Keratinocyte (primary cell): Measurements from ENCODE around the gene MAST2. TPM values are rescaled to one million over a fixed set of nuclear protein-coding genes. Genes with fewer than 3 reads are reported as not detected.

Experiments
- DNase-seq: peaks from one replicate; pipeline ENCODE4 v3.0.0-alpha.2; 2011; ENCODE audit warnings: low read depth, missing footprints, low spot score
- FAIRE-seq: peaks from 2 replicates; lab custom pipeline; 2011; peaks lifted over from hg19 to GRCh38; lab: Jason Lieb, UNC
- H2AFZ ChIP-seq: 2 replicates; pipeline ENCODE4 v1.6.0; 2012; ENCODE audit warnings: low read length, control low read depth, inconsistent platforms; ENCODE audit not compliant: control insufficient read depth
- H3K27ac ChIP-seq: 2 replicates; pipeline ENCODE4 v1.5.1; 2011; ENCODE audit warnings: low read length; ENCODE audit not compliant: control insufficient read depth, insufficient read depth
- H3K27me3 ChIP-seq: 3 replicates; pipeline ENCODE4 v1.6.0; 2011; ENCODE audit warnings: low read length; ENCODE audit not compliant: control insufficient read depth, insufficient read depth; ENCODE audit errors: extremely low read depth
- H3K36me3 ChIP-seq, 2 experiments: 2 replicates in 1 of 2; 3 replicates in 1 of 2; pipeline ENCODE4 v1.5.1; 2011; ENCODE audit warnings: low read length in 2 of 2, mild to moderate bottlenecking in 1 of 2; ENCODE audit not compliant: control insufficient read depth in 2 of 2, insufficient read depth in 2 of 2; ENCODE audit errors: extremely low read depth in 1 of 2
- H3K4me1 ChIP-seq: 3 replicates; pipeline ENCODE4 v1.5.1; 2011; ENCODE audit warnings: low read length; ENCODE audit not compliant: control insufficient read depth, insufficient read depth; ENCODE audit errors: extremely low read depth
- H3K4me2 ChIP-seq: 3 replicates; pipeline ENCODE4 v1.6.0; 2011; ENCODE audit warnings: low read depth, low read length; ENCODE audit not compliant: control insufficient read depth, insufficient read depth; ENCODE audit errors: extremely low read depth
- H3K4me3 ChIP-seq, 3 experiments: fragments of 200-600 bp in 1 of 3; sonication (generic) in 1 of 3; 2 replicates in 2 of 3; 3 replicates in 1 of 3; pipeline ENCODE4 v1.5.1; 2011 to 2016; ENCODE audit warnings: low read length in 3 of 3, mild to moderate bottlenecking in 3 of 3, control low read depth in 2 of 3, inconsistent platforms in 1 of 3, low read depth in 1 of 3, mixed read lengths in 1 of 3, mixed run types in 1 of 3, moderate library complexity in 1 of 3; ENCODE audit not compliant: control insufficient read depth in 2 of 3, insufficient read depth in 2 of 3; ENCODE audit errors: extremely low read depth in 1 of 3
- H3K79me2 ChIP-seq: 2 replicates; pipeline ENCODE4 v1.6.0; 2012; ENCODE audit warnings: low read length; ENCODE audit not compliant: control insufficient read depth, insufficient read depth
- H3K9ac ChIP-seq: 3 replicates; pipeline ENCODE4 v1.6.0; 2011; ENCODE audit warnings: low read length; ENCODE audit not compliant: control insufficient read depth, insufficient read depth; ENCODE audit errors: extremely low read depth
- H3K9me1 ChIP-seq: 3 replicates; pipeline ENCODE4 v1.6.0; 2011; ENCODE audit warnings: low read length; ENCODE audit not compliant: control insufficient read depth, insufficient read depth; ENCODE audit errors: extremely low read depth
- H3K9me3 ChIP-seq: 2 replicates; pipeline ENCODE4 v1.5.1; 2012; ENCODE audit warnings: low read depth, low read length; ENCODE audit not compliant: control insufficient read depth
- H4K20me1 ChIP-seq: 3 replicates; pipeline ENCODE4 v1.6.0; 2011; ENCODE audit warnings: low read length; ENCODE audit not compliant: control insufficient read depth, insufficient read depth; ENCODE audit errors: extremely low read depth
- CTCF ChIP-seq, 3 experiments: IDR thresholded peaks in 1 of 3; conservative IDR thresholded peaks in 1 of 3; optimal IDR thresholded peaks in 1 of 3; 2 replicates in 2 of 3; 3 replicates in 1 of 3; pipeline versions ENCODE3 to v1.5.1; 2011; ENCODE audit warnings: low read length in 3 of 3, mild to moderate bottlenecking in 3 of 3, moderate library complexity in 2 of 3, control low read depth in 1 of 3, inconsistent platforms in 1 of 3; ENCODE audit not compliant: insufficient read depth in 2 of 3; ENCODE audit errors: extremely low read depth in 1 of 3
- EZH2 ChIP-seq: IDR thresholded peaks from one replicate; pipeline ENCODE4 v1.6.1; 2012; ENCODE audit warnings: inconsistent platforms, mild to moderate bottlenecking, low read length, moderate library complexity
- dilution Hi-C: fragments of 300-500 bp; cut with MboI; formaldehyde crosslinking; loops from one replicate; pipeline ENCODE4 v1.7.0; 2020; ENCODE audit warnings: low sequenced_read_pairs; ENCODE audit not compliant: extremely low pct_ligation_motif_present
- polyA plus RNA-seq, 5 experiments: library from polyadenylated mRNA; depleted of rRNA in 3 of 5; stranded (reverse) in 3 of 5; stranded (forward) in 1 of 5; unstranded in 1 of 5; fragments of >200 nt; gene quantifications; 1 replicate in 1 of 5; 2 replicates in 3 of 5; 3 replicates in 1 of 5; pipeline versions ENCODE4 v1.2.1 to v1.2.3, GENCODE V29; 2011 to 2012; ENCODE audit warnings: missing spikeins in 2 of 5, low read depth in 1 of 5, low replicate concordance in 1 of 5

The MAST2 gene
- polyA plus RNA-seq, 1 donor (not counting 4 experiments of a cell fraction or from before 2014, with no cell fraction given), result 12.2 TPM

GRCh38 chr1:45994423-45994822, 191.0 kb downstream of the MAST2 start:
- no peak for DNase-seq
- no peak for TF ChIP-seq CTCF (optimal IDR thresholded peaks at IDR 0.05 in 1 of 3, IDR thresholded peaks at IDR 0.05 in 1 of 3, conservative IDR thresholded peaks at IDR 0.05 in 1 of 3; ENCODE audit: extremely low read depth in 1 of 3, insufficient read depth in 2 of 3, low read length in 3 of 3)
- no peak for TF ChIP-seq EZH2
- H3K27ac ChIP-seq, result no peak overlapping the region
- no peak overlapping the region for H3K4me2 ChIP-seq
- no peaks in the 10 kb centered on the region for H3K9me3 ChIP-seq
- H4K20me1 ChIP-seq, result no peaks in the 10 kb centered on the region
- no peaks in the 10 kb centered on the region for H3K79me2 ChIP-seq
- H3K36me3 ChIP-seq, result no peaks in the 10 kb centered on the region
- no peak overlapping the region for H2AFZ ChIP-seq
- dilution Hi-C loops, result no loop called here
- no peak overlapping the region for H3K4me3 ChIP-seq
- no peak for FAIRE-seq
- no peak overlapping the region for H3K9ac ChIP-seq
- H3K4me1 ChIP-seq, result no peaks in the 10 kb centered on the region
- H3K9me1 ChIP-seq, result no peaks in the 10 kb centered on the region
- H3K27me3 ChIP-seq, result no peaks in the 10 kb centered on the region

- no peaks in the 10 kb centered on the region for H3K9me3 ChIP-seq
- no peak overlapping the region for H3K27ac ChIP-seq
- no peaks in the 10 kb centered on the region for H4K20me1 ChIP-seq
- dilution Hi-C loops, result no loop called here
- no peak overlapping the region for H2AFZ ChIP-seq
- DNase-seq (no peak), FAIRE-seq (no peak)
- TF ChIP-seq EZH2 (no peak), CTCF (optimal IDR thresholded peaks at IDR 0.05 in 1 of 3, IDR thresholded peaks at IDR 0.05 in 1 of 3, conservative IDR thresholded peaks at IDR 0.05 in 1 of 3; ENCODE audit: extremely low read depth in 1 of 3, insufficient read depth in 2 of 3, low read length in 3 of 3) (no peak)
- no peaks in the 10 kb centered on the region for H3K4me1 ChIP-seq
- no peaks in the 10 kb centered on the region for H3K27me3 ChIP-seq
- no peak overlapping the region for H3K9ac ChIP-seq
- no peaks in the 10 kb centered on the region for H3K9me1 ChIP-seq
- H3K4me3 ChIP-seq, result no peak overlapping the region
- H3K79me2 ChIP-seq, result no peaks in the 10 kb centered on the region
- no peaks in the 10 kb centered on the region for H3K36me3 ChIP-seq
- no peak overlapping the region for H3K4me2 ChIP-seq
These were observed 191.9 kb downstream of the MAST2 start for GRCh38 chr1:45995298-45995697.
